HCT116 (cell line): Measurements from ENCODE around the gene RGP1. TPM values are rescaled to one million over a fixed set of nuclear protein-coding genes. Genes with fewer than 3 reads are reported as not detected.

Experiments
- ATAC-seq: fragments of 200-7000 bp; cut with Tn5 transposase; 2 replicates; pipeline ENCODE4 v1.9.1; 2020; ENCODE audit warnings: mild to moderate bottlenecking, moderate library complexity
- BruUV-seq: library from RNA; stranded (reverse); fragments of 400-500 nt; replicated peaks from 2 replicates; lab custom pipeline; 2021; lab: Mats Ljungman, UMichigan
- CTCF ChIA-PET: fragments of 300-600 bp; sonication (Branson Sonifier 250); formaldehyde crosslinking; loops from one replicate; lab custom pipeline; 2021; ENCODE audit warnings: antibody characterized with exemption; lab: Charles Lee
- POLR2A ChIA-PET: fragments of 300-600, 350-600 bp; sonication (Branson Sonifier 250); formaldehyde crosslinking; loops from one replicate; lab custom pipeline; 2021; ENCODE audit warnings: antibody characterized with exemption; lab: Charles Lee
- RAD21 ChIA-PET, 2 experiments: fragments of 300-600 bp; sonication (Branson Sonifier 250); formaldehyde crosslinking; loops; one replicate each; lab custom pipeline; 2023; ENCODE audit warnings: low total read pairs in 2 of 2; ENCODE audit not compliant: uncharacterized antibody in 2 of 2, unreplicated experiment in 2 of 2, low non-redundant PET in 1 of 2; lab: Charles Lee
- DNase-seq: peaks from one replicate; pipeline ENCODE4 v3.0.0-alpha.2; 2010; ENCODE audit warnings: low read depth, low spot score
- H2AFZ ChIP-seq: fragments of 200-600 bp; shearing (Covaris generic), sonication (generic); 2 replicates; pipeline ENCODE4 v1.6.1; 2017; ENCODE audit warnings: low read depth, mixed run types, mixed read lengths, antibody characterized with exemption, low read length; ENCODE audit not compliant: poor library complexity, severe bottlenecking
- H3K27ac ChIP-seq: 2 replicates; pipeline ENCODE4 v1.5.1; 2012; ENCODE audit warnings: low read depth, low read length
- H3K27me3 ChIP-seq: fragments of 200-600 bp; sonication (generic); 2 replicates; pipeline ENCODE4 v1.6.1; 2016; ENCODE audit warnings: mixed run types, low read length, mixed read lengths; ENCODE audit not compliant: insufficient read depth
- H3K36me3 ChIP-seq, 2 experiments: fragments of 200-500 bp in 1 of 2; fragments of 200-600 bp in 1 of 2; sonication (Bioruptor generic) in 1 of 2; sonication (generic) in 1 of 2; 2 replicates each; pipeline versions ENCODE4 v1.5.1 to v1.6.1; 2014 to 2016; ENCODE audit warnings: low read length in 2 of 2, inconsistent platforms in 1 of 2, mixed read lengths in 1 of 2, mixed run types in 1 of 2; ENCODE audit not compliant: insufficient read depth in 2 of 2, control insufficient read depth in 1 of 2
- H3K4me1 ChIP-seq, 2 experiments: fragments of 200-600 bp in 1 of 2; sonication (generic) in 1 of 2; 2 replicates each; pipeline versions ENCODE4 v1.5.1 to v1.6.1; 2012 to 2017; ENCODE audit warnings: low read length in 2 of 2, inconsistent platforms in 1 of 2, mild to moderate bottlenecking in 1 of 2, mixed read lengths in 1 of 2, mixed run types in 1 of 2, moderate library complexity in 1 of 2; ENCODE audit not compliant: insufficient read depth in 2 of 2, control insufficient read depth in 1 of 2
- H3K4me2 ChIP-seq: fragments of 200-600 bp; sonication (generic); 2 replicates; pipeline ENCODE4 v1.6.1; 2017; ENCODE audit warnings: mixed run types, low read length, mixed read lengths
- H3K4me3 ChIP-seq, 2 experiments: fragments of 200-600 bp in 1 of 2; sonication (generic) in 1 of 2; replicated peaks in 1 of 2; 2 replicates each; pipeline ENCODE4 v1.5.1; 2011 to 2016; ENCODE audit warnings: low read length in 2 of 2, control low read depth in 1 of 2, low read depth in 1 of 2, mild to moderate bottlenecking in 1 of 2, mixed read lengths in 1 of 2, mixed run types in 1 of 2
- H3K79me2 ChIP-seq: fragments of 200-600 bp; sonication (generic); 2 replicates; pipeline ENCODE4 v1.6.1; 2017; ENCODE audit warnings: mild to moderate bottlenecking, mixed run types, low read length, moderate library complexity, mixed read lengths; ENCODE audit not compliant: insufficient read depth
- H3K9ac ChIP-seq: fragments of 200-600 bp; sonication (generic); 2 replicates; pipeline ENCODE4 v1.6.1; 2016; ENCODE audit warnings: low read length, mixed read lengths
- H3K9me2 ChIP-seq: fragments of 200-600 bp; sonication (generic), shearing (Covaris generic); 2 replicates; pipeline ENCODE4 v1.6.1; 2017; ENCODE audit warnings: mixed run types, mild to moderate bottlenecking, moderate library complexity; ENCODE audit not compliant: insufficient read depth
- H3K9me3 ChIP-seq, 2 experiments: fragments of 200-500 bp in 1 of 2; fragments of 200-600 bp in 1 of 2; sonication (Bioruptor generic) in 1 of 2; sonication (generic) in 1 of 2; 2 replicates each; pipeline ENCODE4 v1.6.1; 2014 to 2017; ENCODE audit warnings: low read length in 2 of 2, mixed read lengths in 2 of 2, inconsistent platforms in 1 of 2, low read depth in 1 of 2, mild to moderate bottlenecking in 1 of 2, mixed run types in 1 of 2, moderate library complexity in 1 of 2; ENCODE audit not compliant: control insufficient read depth in 1 of 2, insufficient read depth in 1 of 2
- H4K20me1 ChIP-seq: fragments of 200-600 bp; sonication (generic), shearing (Covaris generic); 2 replicates; pipeline ENCODE4 v1.6.1; 2017; ENCODE audit warnings: mixed run types, mild to moderate bottlenecking, moderate library complexity; ENCODE audit not compliant: insufficient read depth
- CBX3 ChIP-seq: IDR thresholded peaks from 2 replicates; pipeline ENCODE4 v1.6.1; 2012; ENCODE audit warnings: low read depth
- CEBPB ChIP-seq: IDR thresholded peaks from 2 replicates; pipeline ENCODE4 v1.6.1; 2012; ENCODE audit warnings: low read depth
- EGR1 ChIP-seq: IDR thresholded peaks from 2 replicates; pipeline ENCODE4 v1.6.1; 2012; ENCODE audit warnings: low read depth
- ELF1 ChIP-seq: IDR thresholded peaks from 2 replicates; pipeline ENCODE4 v1.6.1; 2012; ENCODE audit warnings: low read depth, borderline replicate concordance
- EZH2 ChIP-seq: fragments of 200-600 bp; sonication (generic); IDR thresholded peaks from 2 replicates; pipeline ENCODE4 v1.6.1; 2017; ENCODE audit warnings: antibody characterized with exemption, mixed run types
- EZH2phosphoT487 ChIP-seq: fragments of 200-600 bp; IDR thresholded peaks from 2 replicates; pipeline ENCODE4 v1.6.1; 2018; ENCODE audit warnings: antibody characterized with exemption, borderline replicate concordance
- FOSL1 ChIP-seq: IDR thresholded peaks from 2 replicates; pipeline ENCODE4 v1.6.1; 2012; ENCODE audit warnings: low read depth
- MAX ChIP-seq: IDR thresholded peaks from 2 replicates; pipeline ENCODE4 v1.6.1; 2012
- POLR2AphosphoS5 ChIP-seq: IDR thresholded peaks from 2 replicates; pipeline ENCODE4 v1.6.1; 2011; ENCODE audit warnings: mild to moderate bottlenecking, low read depth, low read length, moderate library complexity
- RAD21 ChIP-seq: IDR thresholded peaks from 2 replicates; pipeline ENCODE4 v1.6.1; 2012; ENCODE audit warnings: low read depth, mild to moderate bottlenecking
- REST ChIP-seq: IDR thresholded peaks from 2 replicates; pipeline ENCODE4 v1.6.1; 2012; ENCODE audit warnings: low read depth
- SIN3A ChIP-seq: IDR thresholded peaks from 2 replicates; pipeline ENCODE4 v1.6.1; 2012; ENCODE audit warnings: low read depth
- SP1 ChIP-seq: IDR thresholded peaks from 2 replicates; pipeline ENCODE4 v1.6.1; 2012; ENCODE audit warnings: low read depth
- SRF ChIP-seq: IDR thresholded peaks from 2 replicates; pipeline ENCODE4 v1.6.1; 2012; ENCODE audit warnings: low read depth
- TCF7L2 ChIP-seq: IDR thresholded peaks from 2 replicates; pipeline ENCODE4 v1.7.0; 2011; ENCODE audit warnings: borderline replicate concordance, inconsistent platforms; ENCODE audit not compliant: insufficient read depth, insufficient read length; ENCODE audit errors: extremely low read depth
- YY1 ChIP-seq: IDR thresholded peaks from 2 replicates; pipeline ENCODE4 v1.6.1; 2011; ENCODE audit warnings: low read length, low read depth, moderate library complexity, mild to moderate bottlenecking; ENCODE audit not compliant: insufficient replicate concordance; ENCODE audit errors: extremely low read depth
- ZFX ChIP-seq: fragments of 450-650 bp; IDR thresholded peaks from 2 replicates; pipeline ENCODE4 v1.6.1; 2017
- intact Hi-C: fragments of 100-400 bp; cut with micrococcal nuclease; formaldehyde crosslinking; loops from 2 replicates; pipeline ENCODE4 v1.10.0; 2022
- total RNA-seq: library from RNA; stranded (reverse); gene quantifications from one replicate; pipeline ENCODE4 v1.2.1, GENCODE V29; 2021; ENCODE audit not compliant: unreplicated experiment

Gene RGP1
- total RNA-seq, 1 experiment from 2014 or later: 32.6 TPM

- peaks cover 3 to 5% of the 10 kb centered on the region in 2 experiments; a peak in 1 of 4 replicates for H3K4me1 ChIP-seq
- no peak overlapping the region for H3K4me2 ChIP-seq
- no peak overlapping the region for H3K4me3 ChIP-seq
- no peaks in the 10 kb centered on the region for H3K36me3 ChIP-seq
- no peak overlapping the region for H3K9ac ChIP-seq
- ChIA-PET RAD21 (no interaction called here), POLR2A (no interaction called here)
- intact Hi-C loops: no loop called here
- H2AFZ ChIP-seq: no peak overlapping the region
- TF ChIP-seq RAD21 (no peak), CBX3 (no peak), SP1 (no peak), FOSL1 (no peak), POLR2AphosphoS5 (no peak), ELF1 (no peak), YY1 (no peak), SIN3A (no peak), REST (no peak), EZH2phosphoT487 (no peak), CEBPB (no peak), TCF7L2 (no peak), EZH2 (no peak), EGR1 (no peak), SRF (no peak), ZFX (no peak), MAX (no peak)
- TF ChIP-seq, all 23 proteins: peak for 0
- no peaks in the 10 kb centered on the region for H3K9me3 ChIP-seq
- DNase-seq (no peak), ATAC-seq (no peak)
- H3K79me2 ChIP-seq: peaks cover 34% of the 10 kb centered on the region
- H4K20me1 ChIP-seq: no peaks in the 10 kb centered on the region
- BruUV-seq: no TSS peak
- no peaks in the 10 kb centered on the region for H3K27me3 ChIP-seq
- no peaks in the 10 kb centered on the region for H3K9me2 ChIP-seq
- no peak overlapping the region for H3K27ac ChIP-seq
- CTCF ChIA-PET: no interaction called here
Measured at GRCh38 chr9:35763803-35764202, 14.7 kb downstream of the RGP1 start.
